ENCODE data around the gene PRRC2B. TPM values are rescaled to one million over a fixed set of nuclear protein-coding genes. Genes with fewer than 3 reads are reported as not detected.

PRRC2B gene
- total RNA-seq, 1 experiment from 2014 or later, result 200 TPM

- no TSS peak for BruUV-seq (replicated peaks)
- CTCF ChIA-PET, result no interaction called here
- no peak overlapping the region for H3K4me3 ChIP-seq (ENCODE audit: low read depth in 2 of 2, low read length in 2 of 2)
- H3K27me3 ChIP-seq (ENCODE audit: control insufficient read depth, insufficient read depth, low read length), result no peaks in the 10 kb centered on the region
- H3K4me1 ChIP-seq (ENCODE audit: control insufficient read depth, insufficient read depth, low read length), result no peaks in the 10 kb centered on the region
- in situ Hi-C loops (cut with HindIII; ENCODE audit: low pct_unique_long_range_greater_than_20kb, low sequenced_read_pairs), result no loop called here
- no peaks in the 10 kb centered on the region for H3K9me3 ChIP-seq (ENCODE audit: control insufficient read depth, insufficient read depth, low read depth, low read length)
- no peak for TF ChIP-seq SIN3A (IDR thresholded peaks at IDR 0.05; ENCODE audit: borderline replicate concordance, insufficient read depth, low read depth, low read length)
- ATAC-seq, result no peak
- POLR2A ChIA-PET, result no interaction called here
- H3K27ac ChIP-seq (ENCODE audit: low read length), result no peak overlapping the region
- H3K36me3 ChIP-seq (ENCODE audit: control insufficient read depth, insufficient read depth, low read length), result no peaks in the 10 kb centered on the region; the same call in 1 of the 2 replicates
- no peak for DNase-seq (ENCODE audit: low read depth, low spot score)
- intact Hi-C loops (cut with micrococcal nuclease; ENCODE audit: unreplicated experiment), result no loop called here
Observed at GRCh38 chr9:131516930-131517329, 123.0 kb downstream of the PRRC2B start.

GRCh38 chr9:131517761-131518190 is 123.9 kb downstream of the PRRC2B start:
- DNase-seq (ENCODE audit: low read depth, low spot score), result no peak
- intact Hi-C loops (cut with micrococcal nuclease; ENCODE audit: unreplicated experiment), result no loop called here
- POLR2A ChIA-PET, result no interaction called here
- no peak overlapping the region for H3K4me3 ChIP-seq (ENCODE audit: low read depth in 2 of 2, low read length in 2 of 2)
- H3K27me3 ChIP-seq (ENCODE audit: control insufficient read depth, insufficient read depth, low read length), result no peaks in the 10 kb centered on the region
- H3K36me3 ChIP-seq (ENCODE audit: control insufficient read depth, insufficient read depth, low read length), result no peaks in the 10 kb centered on the region; the same call in 1 of the 2 replicates
- no peaks in the 10 kb centered on the region for H3K4me1 ChIP-seq (ENCODE audit: control insufficient read depth, insufficient read depth, low read length)
- BruUV-seq (replicated peaks), result no TSS peak
- in situ Hi-C loops (cut with HindIII; ENCODE audit: low pct_unique_long_range_greater_than_20kb, low sequenced_read_pairs), result no loop called here
- no peaks in the 10 kb centered on the region for H3K9me3 ChIP-seq (ENCODE audit: control insufficient read depth, insufficient read depth, low read depth, low read length)
- H3K27ac ChIP-seq (ENCODE audit: low read length), result no peak overlapping the region
- ATAC-seq, result no peak
- CTCF ChIA-PET, result no interaction called here
- TF ChIP-seq POLR2AphosphoS5 (IDR thresholded peaks at IDR 0.05; ENCODE audit: low read depth, low read length), result no peak
- TF ChIP-seq CTCF (IDR thresholded peaks at IDR 0.05), result no peak
- TF ChIP-seq TCF7L2 (IDR thresholded peaks at IDR 0.05; ENCODE audit: low read depth, low read length), result no peak
- TF ChIP-seq, protein P1, sequence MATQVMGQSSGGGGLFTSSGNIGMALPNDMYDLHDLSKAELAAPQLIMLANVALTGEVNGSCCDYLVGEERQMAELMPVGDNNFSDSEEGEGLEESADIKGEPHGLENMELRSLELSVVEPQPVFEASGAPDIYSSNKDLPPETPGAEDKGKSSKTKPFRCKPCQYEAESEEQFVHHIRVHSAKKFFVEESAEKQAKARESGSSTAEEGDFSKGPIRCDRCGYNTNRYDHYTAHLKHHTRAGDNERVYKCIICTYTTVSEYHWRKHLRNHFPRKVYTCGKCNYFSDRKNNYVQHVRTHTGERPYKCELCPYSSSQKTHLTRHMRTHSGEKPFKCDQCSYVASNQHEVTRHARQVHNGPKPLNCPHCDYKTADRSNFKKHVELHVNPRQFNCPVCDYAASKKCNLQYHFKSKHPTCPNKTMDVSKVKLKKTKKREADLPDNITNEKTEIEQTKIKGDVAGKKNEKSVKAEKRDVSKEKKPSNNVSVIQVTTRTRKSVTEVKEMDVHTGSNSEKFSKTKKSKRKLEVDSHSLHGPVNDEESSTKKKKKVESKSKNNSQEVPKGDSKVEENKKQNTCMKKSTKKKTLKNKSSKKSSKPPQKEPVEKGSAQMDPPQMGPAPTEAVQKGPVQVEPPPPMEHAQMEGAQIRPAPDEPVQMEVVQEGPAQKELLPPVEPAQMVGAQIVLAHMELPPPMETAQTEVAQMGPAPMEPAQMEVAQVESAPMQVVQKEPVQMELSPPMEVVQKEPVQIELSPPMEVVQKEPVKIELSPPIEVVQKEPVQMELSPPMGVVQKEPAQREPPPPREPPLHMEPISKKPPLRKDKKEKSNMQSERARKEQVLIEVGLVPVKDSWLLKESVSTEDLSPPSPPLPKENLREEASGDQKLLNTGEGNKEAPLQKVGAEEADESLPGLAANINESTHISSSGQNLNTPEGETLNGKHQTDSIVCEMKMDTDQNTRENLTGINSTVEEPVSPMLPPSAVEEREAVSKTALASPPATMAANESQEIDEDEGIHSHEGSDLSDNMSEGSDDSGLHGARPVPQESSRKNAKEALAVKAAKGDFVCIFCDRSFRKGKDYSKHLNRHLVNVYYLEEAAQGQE (IDR thresholded peaks at IDR 0.05; ENCODE audit: insufficient read depth in 1 of 2, low read depth in 2 of 2, low read length in 1 of 2), result no peak
- TF ChIP-seq SIN3A (IDR thresholded peaks at IDR 0.05; ENCODE audit: borderline replicate concordance, insufficient read depth, low read depth, low read length), result no peak

- Histone ChIP-seq H3K9me3 (ENCODE audit: control insufficient read depth, insufficient read depth, low read depth, low read length) (no peaks in the 10 kb centered on the region), H3K36me3 (ENCODE audit: control insufficient read depth, insufficient read depth, low read length) (no peaks in the 10 kb centered on the region; the same call in 1 of the 2 replicates), H3K4me1 (ENCODE audit: control insufficient read depth, insufficient read depth, low read length) (no peaks in the 10 kb centered on the region), H3K27me3 (ENCODE audit: control insufficient read depth, insufficient read depth, low read length) (no peaks in the 10 kb centered on the region), H3K27ac (ENCODE audit: low read length) (no peak overlapping the region), H3K4me3 (ENCODE audit: low read depth in 2 of 2, low read length in 2 of 2) (no peak overlapping the region)
- ChIA-PET POLR2A (no interaction called here), CTCF (no interaction called here)
- no peak for TF ChIP-seq CTCF (IDR thresholded peaks at IDR 0.05)
- in situ Hi-C loops (cut with HindIII; ENCODE audit: low pct_unique_long_range_greater_than_20kb, low sequenced_read_pairs) (no loop called here), intact Hi-C loops (cut with micrococcal nuclease; ENCODE audit: unreplicated experiment) (no loop called here)
- ATAC-seq (no peak), DNase-seq (ENCODE audit: low read depth, low spot score) (no peak)
- no TSS peak for BruUV-seq (replicated peaks)
Observed at GRCh38 chr9:131518553-131518952, 124.7 kb downstream of the PRRC2B start.

Data from Panc1 (cell line).